HG03469 (cell line): Measurements from ENCODE around the gene QRFP.
"Not testable (repeated sequence)": the region's sequence is repeated elsewhere in the genome, so short reads cannot be mapped to it uniquely, and the experiment has no call there.

ENCODE experiments used
- ATAC-seq: cut with Tn5 transposase; IDR thresholded peaks from one replicate; pipeline ENCODE4 v1.9.1; 2021; ENCODE audit warnings: mild to moderate bottlenecking, moderate library complexity, moderate number of reproducible peaks; ENCODE audit not compliant: unreplicated experiment

Gene QRFP

DNA sequence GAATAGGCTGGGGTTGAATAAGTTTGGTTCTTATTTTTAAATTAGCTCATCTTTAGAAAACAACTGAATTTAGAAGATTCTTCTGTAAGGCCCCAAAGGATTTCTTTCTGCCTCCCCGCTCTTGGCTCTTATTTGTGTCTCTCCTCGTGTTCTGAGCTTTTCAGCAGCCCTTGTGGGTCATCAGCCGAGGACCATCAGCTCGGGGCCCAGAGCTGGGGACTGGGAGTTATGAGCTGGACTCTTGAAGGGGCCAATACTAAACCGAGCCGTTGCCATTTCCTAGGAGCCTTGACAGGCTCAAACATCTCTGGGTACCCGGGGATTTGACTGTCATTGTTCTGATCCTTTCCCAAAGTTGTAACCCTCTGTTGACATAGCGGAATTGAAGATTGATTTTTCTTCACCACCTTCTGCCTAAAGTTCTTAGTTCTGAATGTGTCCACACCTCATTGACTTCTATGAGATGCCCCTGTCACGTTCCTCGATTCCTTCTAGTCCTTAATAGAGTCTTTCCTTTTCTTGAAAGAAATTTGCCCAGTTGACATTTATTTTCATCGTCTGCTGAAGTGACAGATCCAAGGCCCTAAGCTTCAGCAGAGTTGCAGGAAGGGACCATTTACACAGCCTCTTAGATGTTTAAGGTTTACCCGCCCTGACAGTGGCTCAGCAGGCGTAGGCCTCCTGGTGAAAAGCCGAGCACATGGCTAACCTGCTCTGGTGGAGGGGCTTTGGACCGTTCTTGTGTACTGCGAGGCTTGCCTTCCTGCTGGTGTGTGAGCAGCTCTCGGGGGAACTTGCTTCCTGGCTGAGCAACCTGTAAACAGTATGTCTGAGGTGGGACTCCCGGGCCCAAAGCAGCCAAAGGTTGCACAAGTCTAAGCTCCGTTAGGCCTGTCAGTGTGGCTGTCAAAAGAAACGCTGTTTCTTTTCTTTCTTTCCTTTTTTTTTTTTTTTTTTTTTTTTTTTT is 37.6 kb downstream of the QRFP start:
- ATAC-seq: no peak

DNA sequence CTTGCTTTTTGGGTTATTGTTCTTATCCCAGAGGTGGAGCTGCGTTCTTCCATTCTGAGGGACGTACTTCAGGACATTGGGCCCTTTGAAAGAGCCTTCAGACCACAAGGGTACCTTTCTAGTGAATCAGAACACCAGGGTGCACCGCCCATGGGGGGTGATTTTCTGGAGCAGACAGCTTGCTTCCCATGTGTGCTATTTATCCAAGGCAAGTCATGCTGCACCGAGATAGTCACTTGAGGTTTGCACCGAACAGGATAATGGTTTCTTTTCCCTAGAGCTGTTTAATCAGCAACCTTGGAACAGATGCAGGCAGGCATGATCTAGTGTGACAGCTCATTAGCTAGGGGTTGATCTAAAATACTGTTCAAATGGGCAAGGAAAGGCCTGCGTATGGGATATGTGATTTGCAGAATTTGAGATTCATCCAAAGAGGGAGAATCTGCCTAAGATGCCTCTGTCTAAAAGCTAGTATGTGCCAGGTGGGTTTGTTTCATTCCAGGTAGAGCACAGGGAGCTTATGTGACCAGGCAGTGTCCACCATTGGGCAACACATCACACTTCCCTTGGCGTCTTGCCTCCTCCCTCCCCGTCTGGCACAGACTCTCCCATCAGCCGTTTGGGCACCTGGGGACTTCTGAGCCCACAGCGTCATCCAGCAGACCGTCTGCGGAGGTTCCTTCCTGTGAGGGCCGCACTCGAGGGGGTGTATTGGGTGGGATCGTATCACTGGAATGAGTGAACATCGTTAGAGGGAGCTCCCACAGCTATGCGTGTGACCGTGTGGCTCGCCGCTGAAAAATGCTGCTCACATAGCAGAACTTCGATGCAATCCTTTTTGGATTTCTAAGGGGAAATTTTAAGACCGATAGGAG is 38.5 kb downstream of the QRFP start:
- ATAC-seq: no peak

DNA sequence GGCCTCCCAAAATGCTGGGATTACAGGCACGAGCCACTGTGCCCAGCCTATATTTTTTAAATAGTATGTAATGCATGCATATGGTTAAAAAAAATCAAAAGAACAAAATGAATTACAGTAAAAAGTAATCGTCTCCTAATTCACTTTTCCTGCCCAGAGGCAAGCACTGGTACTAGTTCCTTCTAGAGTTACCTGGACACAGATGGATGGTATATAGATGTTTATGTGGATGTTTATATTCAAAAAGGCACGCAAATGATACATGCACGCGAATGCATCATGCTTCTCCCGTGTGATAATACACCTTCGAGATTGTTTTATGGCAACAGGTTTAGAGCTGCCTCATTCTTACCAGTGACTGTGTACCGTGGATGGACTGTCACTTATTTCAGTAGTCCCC is 40.1 kb downstream of the QRFP start:
- no peak for ATAC-seq

DNA sequence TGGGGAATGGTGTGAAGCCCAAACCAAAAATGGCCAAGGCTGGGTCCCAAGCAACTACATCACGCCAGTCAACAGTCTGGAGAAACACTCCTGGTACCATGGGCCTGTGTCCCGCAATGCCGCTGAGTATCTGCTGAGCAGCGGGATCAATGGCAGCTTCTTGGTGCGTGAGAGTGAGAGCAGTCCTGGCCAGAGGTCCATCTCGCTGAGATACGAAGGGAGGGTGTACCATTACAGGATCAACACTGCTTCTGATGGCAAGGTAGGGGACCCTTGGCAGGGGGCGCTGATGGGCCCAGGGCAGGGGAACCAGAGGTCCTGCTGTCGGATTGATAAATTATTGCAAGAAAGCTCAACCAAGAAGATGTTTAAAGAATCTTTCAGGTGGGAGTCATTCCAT is 41.8 kb downstream of the QRFP start:
- no peak for ATAC-seq

DNA sequence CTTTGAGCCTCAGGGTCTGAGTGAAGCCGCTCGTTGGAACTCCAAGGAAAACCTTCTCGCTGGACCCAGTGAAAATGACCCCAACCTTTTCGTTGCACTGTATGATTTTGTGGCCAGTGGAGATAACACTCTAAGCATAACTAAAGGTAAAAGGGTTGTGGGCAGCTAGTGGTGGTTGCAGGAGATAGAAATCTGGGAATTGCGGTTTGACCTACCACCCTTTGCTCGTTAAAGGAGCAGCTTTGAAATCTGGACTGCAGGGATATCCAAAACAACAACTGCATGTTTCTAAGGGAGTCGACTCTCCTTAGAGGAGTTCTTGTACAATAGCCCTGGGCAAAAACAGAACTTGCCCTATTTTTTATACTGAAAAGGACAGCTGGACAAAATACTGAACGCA is 42.5 kb downstream of the QRFP start:
- no peak for ATAC-seq

DNA sequence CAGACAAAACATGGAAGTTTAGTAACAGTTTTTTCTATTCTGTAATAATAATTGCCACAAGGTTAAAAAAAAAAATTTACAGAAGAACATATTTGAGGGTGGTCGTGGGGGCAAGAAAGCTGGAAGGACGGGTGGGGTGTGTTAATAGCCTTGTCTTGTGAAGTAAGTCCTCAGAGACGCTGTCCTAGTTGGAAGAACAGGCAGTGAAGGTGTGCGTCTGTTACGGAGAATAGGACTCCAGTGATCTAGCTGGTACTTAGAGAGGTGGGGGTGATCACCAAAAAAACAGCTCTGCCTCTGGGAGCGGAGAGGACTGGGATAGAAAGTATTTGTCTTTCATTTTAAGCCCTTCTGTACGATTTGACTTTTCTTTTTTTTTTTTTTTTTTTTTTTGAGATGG is 43.8 kb downstream of the QRFP start:
- no peak for ATAC-seq

DNA sequence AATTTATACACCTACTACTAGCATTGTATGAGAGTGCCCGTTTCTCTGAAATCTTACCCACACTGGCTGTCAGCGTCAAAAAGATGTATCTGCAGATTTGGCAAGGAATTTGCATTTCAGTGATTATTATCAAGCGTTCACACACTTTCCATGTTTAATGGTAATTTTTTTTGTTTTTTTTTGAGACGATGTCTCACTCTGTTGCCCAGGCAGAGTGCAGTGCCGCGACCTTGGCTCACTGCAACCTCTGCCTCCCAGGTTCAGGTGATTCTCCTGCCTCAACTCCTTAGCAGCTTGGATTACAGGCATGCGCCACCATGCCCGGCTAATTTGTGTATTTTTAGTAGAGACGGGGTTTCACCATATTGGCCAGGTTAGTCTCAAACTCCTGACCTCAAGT is 47.3 kb downstream of the QRFP start:
- no peak for ATAC-seq

DNA sequence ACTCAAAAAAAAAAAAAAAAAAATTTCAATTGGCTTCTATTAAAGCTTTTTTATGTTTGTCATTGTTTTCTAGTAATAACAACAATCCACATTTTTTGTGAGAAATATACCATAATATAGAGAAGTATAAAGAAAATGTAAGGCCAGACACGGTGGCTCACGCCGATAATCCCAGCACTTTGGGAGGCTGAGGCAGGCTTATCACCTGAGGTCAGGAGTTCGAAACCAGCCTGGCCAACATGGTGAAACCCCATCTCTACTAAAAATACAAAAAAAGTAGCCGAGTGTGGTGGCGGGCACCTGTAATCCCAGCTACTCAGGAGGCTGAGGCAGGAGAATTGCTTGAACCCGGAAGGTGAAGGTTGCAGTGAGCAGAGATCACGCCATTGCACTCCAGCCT is 48.1 kb downstream of the QRFP start:
- ATAC-seq: not testable (repeated sequence)

DNA sequence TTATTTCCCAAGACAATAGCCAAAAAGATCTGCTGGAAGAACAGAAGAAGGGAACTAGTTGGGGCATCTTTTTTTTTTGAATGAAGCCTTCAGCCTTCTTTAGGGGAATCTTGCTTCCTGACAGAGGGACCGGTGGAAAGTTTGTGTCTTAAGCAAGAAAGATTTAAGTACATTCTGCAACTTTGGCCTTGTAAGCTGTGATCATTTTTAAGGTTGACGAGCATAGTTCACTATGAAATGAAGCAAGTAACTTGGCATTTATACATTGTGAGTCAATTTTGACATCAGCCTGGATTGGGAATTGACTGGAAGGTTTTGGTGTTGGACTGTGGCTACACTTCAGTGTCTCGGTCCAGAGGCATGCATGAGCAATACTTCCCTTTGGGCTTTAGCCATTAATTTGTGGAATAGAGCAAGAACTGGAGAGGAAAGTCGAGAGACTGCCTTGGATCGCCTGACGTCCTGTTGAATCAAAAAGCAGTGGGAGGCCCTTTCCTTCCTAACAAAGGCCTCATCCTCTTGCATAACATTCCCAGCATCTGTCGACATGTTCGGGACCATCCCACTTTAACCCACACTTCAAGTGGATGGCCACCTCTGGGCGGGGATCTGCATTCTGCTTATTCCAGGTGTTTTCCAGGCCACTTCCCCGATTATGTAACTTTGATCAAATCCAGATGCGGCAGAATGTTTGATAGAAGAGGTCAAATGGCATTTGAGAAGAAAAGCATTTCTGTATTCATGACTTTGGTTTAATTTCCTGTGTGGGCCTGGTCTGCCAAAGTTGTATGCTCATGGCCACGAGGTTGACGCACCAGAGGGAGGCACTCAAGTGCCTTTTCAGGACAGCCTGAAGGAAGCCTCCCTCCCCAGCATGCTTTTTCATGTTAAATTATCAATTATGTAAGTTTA is 49.0 kb downstream of the QRFP start:
- no peak for ATAC-seq

DNA sequence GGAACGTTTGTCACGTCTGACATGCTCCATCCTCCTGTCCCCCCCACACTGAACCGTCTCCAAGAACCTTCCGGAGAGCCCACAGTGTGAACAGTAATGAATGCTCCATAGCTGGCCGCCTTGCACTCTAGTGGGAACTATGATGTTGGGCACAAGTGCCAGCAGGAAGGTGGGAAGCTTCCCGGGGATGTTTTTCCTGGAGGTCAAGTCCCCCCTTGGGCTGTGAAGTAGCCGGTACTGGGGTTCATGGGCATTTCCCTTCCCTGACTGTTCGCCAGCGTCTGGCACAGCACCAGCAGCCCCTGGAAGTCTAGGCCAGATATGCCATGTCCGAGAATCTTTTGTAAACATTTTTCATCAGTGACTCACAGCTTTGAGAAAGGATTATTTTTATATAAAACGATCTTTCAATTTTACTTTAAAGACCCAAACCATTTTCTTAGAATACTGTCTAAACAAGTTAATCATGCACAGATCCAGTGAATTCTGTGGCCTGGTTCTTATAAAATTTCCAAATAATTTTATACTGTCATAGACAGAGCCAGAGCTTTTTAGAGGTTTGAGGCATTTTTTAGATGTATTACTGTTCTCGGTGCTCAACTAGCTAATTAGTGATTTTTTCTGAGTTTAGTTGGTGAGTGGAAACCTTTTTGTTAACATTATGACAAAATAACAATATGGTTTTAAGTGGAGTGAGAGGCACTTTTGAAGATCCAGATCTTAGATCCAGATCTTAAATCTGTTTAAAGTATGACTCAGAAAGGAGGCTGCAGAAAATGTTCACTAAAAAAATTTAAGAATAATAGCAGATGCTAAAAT is 49.9 kb downstream of the QRFP start:
- ATAC-seq: no peak

DNA sequence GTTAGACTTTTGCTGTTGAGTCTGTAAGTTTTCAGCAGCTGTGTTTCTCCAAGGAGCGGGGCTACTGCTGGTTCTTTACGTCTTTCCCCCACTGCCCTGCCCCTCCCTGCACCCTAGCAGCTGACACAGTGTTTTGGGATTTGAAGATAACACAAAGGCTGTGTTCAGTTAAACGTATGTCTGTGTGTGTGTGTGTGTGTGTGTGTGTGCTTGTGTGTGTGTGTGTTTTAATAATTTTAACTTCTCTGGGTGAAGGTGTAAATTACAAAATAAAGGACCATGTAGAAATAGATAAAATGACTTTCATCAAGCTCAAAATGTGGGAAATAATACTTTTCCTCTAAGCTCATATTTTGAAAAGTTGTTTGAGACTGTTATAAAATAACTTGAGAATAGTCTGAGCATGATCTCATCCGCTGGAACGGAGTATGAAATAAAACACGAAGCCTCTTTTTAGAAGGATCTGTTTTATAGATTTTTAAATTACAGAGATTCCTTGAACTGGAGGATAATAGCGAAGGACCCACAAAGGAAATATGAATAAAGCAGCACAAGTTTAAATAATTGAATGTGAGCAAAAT is 50.6 kb downstream of the QRFP start:
- no peak for ATAC-seq

DNA sequence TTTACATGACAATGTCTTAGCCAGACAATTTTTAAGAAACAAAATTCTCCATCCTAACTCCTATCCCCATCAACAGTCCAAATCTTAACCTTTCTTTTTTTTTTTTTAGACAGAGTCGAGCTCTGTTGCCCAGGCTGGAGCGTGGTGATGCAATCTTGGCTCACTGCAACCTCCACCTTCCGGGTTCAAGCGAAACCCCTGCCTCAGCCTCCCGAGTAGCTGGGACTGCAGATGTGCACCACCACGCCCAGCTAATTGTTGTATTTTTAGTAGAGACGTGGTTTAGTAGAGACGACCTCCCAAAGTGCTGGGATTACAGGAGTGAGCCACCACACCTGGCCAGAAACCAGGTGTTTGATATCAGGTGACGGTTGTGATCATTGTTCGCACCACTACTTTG is 51.4 kb downstream of the QRFP start:
- ATAC-seq: no peak

DNA sequence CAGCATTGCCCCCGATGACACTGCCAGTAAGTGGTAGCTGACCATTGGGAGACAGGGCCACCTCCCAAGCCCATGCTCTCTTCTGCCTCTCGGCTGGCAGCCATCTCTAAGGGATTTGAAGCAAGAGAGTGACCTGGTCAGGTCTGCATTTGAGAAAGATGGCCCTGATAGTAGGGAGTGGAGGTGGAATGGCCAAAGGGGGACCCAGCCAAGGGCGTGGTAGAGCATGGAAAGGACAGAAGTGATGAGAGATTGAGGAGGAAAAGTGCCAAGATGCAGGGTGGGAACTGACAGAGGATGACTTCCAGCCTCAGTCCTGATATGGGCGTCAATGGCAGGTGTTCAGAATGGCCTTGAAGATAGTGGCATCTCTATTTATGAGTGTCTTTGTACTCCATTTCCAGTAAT is 52.6 kb downstream of the QRFP start:
- no peak for ATAC-seq

DNA sequence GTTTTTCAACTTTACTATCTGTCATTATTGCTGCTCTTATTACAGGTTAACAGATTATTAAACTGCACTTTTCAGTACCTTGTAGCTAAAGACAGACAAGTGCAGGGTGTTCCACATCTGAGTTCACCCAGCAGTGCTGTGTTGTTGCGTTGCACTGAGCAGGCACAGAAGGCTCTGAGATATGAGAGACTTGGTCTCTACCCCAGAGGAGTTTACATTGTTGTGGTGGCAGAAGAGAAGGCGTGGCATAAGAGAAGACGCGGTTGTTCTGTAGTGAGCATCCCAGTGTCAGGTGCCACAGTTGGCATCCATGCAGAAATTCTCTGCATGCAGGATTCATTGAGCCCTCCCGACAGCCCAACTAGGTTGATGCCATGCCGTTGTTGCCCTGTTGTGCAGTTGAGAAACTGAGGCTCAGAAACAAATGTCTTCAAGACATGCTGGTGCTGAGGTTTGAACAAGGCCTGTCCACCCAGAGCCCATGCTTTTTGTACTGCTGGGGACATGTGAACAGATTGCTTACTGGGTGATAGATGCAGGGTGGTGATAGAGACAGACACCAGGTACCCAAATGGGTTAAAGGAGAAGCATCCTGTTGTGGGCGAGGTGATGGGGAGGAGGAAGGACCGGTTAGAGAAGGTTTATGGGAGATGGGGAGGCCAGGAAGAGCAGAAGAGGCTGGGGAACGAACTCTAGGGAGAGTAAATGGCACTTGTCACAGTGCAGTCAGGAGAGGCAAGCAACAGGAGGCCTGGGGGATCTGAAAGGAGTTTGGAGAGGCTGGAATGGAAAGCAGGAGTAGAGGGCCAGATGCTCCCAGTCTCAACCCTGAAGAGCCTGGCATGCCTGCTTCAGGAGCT is 53.3 kb downstream of the QRFP start:
- no peak for ATAC-seq
